Sigmoid colon (tissue), 7 donors: Measurements from ENCODE around the gene MCC. TPM values are rescaled to one million over a fixed set of nuclear protein-coding genes. Genes with fewer than 3 reads are reported as not detected.

Experiments used
- DNase-seq: peaks from one replicate; pipeline ENCODE4 v3.0.0-alpha.2; 2019
- H3K27ac ChIP-seq, 4 donors: fragments of 200-600 bp; sonication (generic); one replicate each; pipeline ENCODE4 v1.5.1; 2016 to 2019; ENCODE audit warnings: mild to moderate bottlenecking in 1 of 4
- H3K27me3 ChIP-seq, 3 donors: fragments of 200-600 bp; sonication (generic); one replicate each; pipeline ENCODE4 v1.5.1; 2019; ENCODE audit warnings: mild to moderate bottlenecking in 1 of 3
- H3K36me3 ChIP-seq, 4 donors: fragments of 200-600 bp; sonication (generic); one replicate each; pipeline ENCODE4 v1.5.1; 2016 to 2019
- H3K4me1 ChIP-seq, 4 donors: fragments of 200-600 bp; sonication (generic); one replicate each; pipeline ENCODE4 v1.5.1; 2017 to 2019
- H3K4me3 ChIP-seq, 4 donors: fragments of 200-600 bp; sonication (generic); one replicate each; pipeline ENCODE4 v1.5.1; 2017 to 2019; ENCODE audit warnings: mild to moderate bottlenecking in 2 of 4, moderate library complexity in 1 of 4
- H3K9me3 ChIP-seq, 4 donors: fragments of 200-600 bp in 3 of 4; sonication (generic) in 3 of 4; one replicate each; pipeline versions ENCODE4 v1.5.1 to v1.6.1; 2013 to 2019
- EP300 ChIP-seq, 4 donors: sonication (generic); formaldehyde crosslinking; IDR thresholded peaks; one replicate each; pipeline ENCODE4 v1.6.1; 2017; ENCODE audit warnings: antibody characterized with exemption in 4 of 4
- POLR2A ChIP-seq, 2 donors: fragments of 450-650 bp; IDR thresholded peaks; one replicate each; pipeline ENCODE4 v1.6.1; 2016; ENCODE audit warnings: antibody characterized with exemption in 2 of 2, mild to moderate bottlenecking in 2 of 2, moderate library complexity in 2 of 2
- POLR2AphosphoS5 ChIP-seq, 4 donors: sonication (generic); formaldehyde crosslinking; IDR thresholded peaks; one replicate each; pipeline ENCODE4 v1.6.1; 2017; ENCODE audit warnings: antibody characterized with exemption in 4 of 4
- WGBS, 2 donors: extraction: QIAGEN DNeasy Blood & Tissue Kit; methylation state at CpG; one replicate each; pipeline ENCODE4 v1.1.7; 2013; 5-methylcytosine and 5-hydroxymethylcytosine counted together
- intact Hi-C: fragments of 100-400 bp; cut with DNase I; formaldehyde crosslinking; loops from one replicate; pipeline ENCODE4 v1.15.1; 2023
- polyA plus RNA-seq, 3 donors: library from polyadenylated mRNA; stranded (reverse); fragments of 200-250 nt; gene quantifications; one replicate each; pipeline ENCODE4 v1.2.3, GENCODE V29; 2013
- total RNA-seq, 4 donors: library from RNA; depleted of rRNA; stranded (reverse); fragments of >200 nt; gene quantifications; one replicate each; pipeline ENCODE4 v1.1.0, GENCODE V29; 2016
- TF ChIP-seq, protein P1 (sequence below), 4 experiments: fragments of 450-650 bp in 3 of 4; fragments of 200-600 bp in 1 of 4; IDR thresholded peaks; one replicate each; pipeline ENCODE4 v1.5.1; 2016 to 2019; ENCODE audit warnings: antibody characterized with exemption in 4 of 4, mild to moderate bottlenecking in 3 of 4, moderate library complexity in 2 of 4
- donor health status: healthy with polysubstance abuse.
- donor health status: Bipolar disorder and iron deficiency.
- donor health status: healthy.

Gene MCC
- total and polyA plus RNA-seq, 7 donors: 0.69 to 14.0 (median 9.1) TPM

DNA sequence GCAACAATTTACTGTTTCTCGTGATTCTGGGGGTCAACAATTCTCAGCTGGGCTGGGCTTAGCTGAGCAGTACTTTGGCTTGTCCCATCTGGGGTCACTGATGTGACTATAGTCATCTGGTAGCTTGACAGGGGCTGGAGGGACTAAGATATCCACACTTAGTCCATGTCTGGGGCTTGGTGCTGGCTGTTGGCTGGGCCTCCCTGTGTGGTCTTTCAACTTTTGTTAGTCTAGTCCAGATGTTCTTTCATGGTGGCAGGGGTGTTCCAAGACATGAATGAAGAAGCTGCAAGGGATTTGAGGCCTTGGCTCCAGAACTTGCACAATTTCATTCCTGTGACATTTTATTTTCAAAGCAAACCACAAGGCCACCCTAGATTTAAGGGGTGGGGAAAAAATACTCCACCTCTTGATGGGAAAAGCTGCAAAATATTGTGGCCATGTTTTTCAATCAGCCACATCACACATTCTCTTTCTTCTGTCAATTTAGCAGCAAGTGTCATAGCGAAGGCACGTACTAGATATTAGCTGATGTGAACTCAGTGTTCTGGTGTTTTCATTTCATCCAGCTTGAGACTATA is 112.7 kb downstream of the MCC start:
- Histone ChIP-seq H3K27me3 (no peaks in the 10 kb centered on the region), H3K4me3 (no peak overlapping the region), H3K9me3 (no peaks in the 10 kb centered on the region), H3K27ac (no peak overlapping the region), H3K4me1 (peaks cover 0 to 24% (median 8%) of the 10 kb centered on the region in 4 donors), H3K36me3 (no peaks in the 10 kb centered on the region)
- intact Hi-C loops: loop anchor here (1.0 to 5.0 kb wide), 2 partner anchors 7 to 232 kb away; no protein-coding TSS in a partner anchor
- WGBS, 2 donors: 83 to 88% methylated on average over 3 of the region's 3 CpGs
- TF ChIP-seq EP300 (IDR thresholded peaks at IDR 0.05) (no peak), POLR2AphosphoS5 (IDR thresholded peaks at IDR 0.05) (no peak), POLR2A (IDR thresholded peaks at IDR 0.05) (no peak)
- TF ChIP-seq, protein P1, sequence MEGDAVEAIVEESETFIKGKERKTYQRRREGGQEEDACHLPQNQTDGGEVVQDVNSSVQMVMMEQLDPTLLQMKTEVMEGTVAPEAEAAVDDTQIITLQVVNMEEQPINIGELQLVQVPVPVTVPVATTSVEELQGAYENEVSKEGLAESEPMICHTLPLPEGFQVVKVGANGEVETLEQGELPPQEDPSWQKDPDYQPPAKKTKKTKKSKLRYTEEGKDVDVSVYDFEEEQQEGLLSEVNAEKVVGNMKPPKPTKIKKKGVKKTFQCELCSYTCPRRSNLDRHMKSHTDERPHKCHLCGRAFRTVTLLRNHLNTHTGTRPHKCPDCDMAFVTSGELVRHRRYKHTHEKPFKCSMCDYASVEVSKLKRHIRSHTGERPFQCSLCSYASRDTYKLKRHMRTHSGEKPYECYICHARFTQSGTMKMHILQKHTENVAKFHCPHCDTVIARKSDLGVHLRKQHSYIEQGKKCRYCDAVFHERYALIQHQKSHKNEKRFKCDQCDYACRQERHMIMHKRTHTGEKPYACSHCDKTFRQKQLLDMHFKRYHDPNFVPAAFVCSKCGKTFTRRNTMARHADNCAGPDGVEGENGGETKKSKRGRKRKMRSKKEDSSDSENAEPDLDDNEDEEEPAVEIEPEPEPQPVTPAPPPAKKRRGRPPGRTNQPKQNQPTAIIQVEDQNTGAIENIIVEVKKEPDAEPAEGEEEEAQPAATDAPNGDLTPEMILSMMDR (IDR thresholded peaks at IDR 0.05): no peak
- DNase-seq: no peak

DNA sequence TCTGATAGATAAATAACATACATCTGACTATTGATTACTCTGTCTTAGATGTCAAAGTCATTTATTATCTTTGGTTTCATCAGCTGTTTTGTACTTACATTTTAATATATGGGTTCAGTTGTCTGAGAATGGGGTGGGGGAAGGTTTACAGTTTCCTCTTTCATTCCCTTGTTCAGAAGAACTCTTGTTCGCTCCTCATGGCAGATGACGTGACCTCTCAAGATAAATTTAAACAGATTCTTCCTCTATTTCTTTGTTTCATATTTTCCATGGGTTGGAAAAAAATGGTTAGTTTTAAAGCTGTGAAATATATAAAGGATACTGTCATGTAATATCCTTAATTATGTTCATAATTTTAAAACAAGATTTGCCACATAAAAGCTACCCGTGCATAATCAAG is 114.8 kb downstream of the MCC start:
- intact Hi-C loops: no loop called here
- 69 to 81% methylated on average over 3 of the region's 3 CpGs for WGBS, 2 donors

DNA sequence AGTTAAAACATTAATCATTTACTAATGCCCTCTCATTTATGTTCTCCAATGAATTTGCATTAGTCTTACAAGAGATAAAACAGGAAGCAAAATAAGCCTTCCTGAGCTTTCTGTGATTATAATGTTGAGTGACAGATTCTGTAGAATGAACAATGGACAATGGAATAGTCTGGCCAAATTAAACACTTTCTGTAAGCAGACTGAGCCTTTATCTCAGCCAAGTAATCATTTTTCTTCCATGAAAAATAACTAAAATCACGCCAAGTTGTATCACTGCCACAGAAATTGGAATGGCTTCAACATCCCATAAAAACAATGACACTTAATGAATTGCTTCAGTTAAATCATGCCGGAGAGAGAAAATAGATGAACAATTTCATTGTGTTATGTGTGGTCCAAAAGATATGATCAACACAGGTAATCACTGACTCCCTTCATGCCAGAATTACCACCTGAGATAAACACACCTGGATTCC is 116.5 kb downstream of the MCC start:
- H3K27me3 ChIP-seq: no peaks in the 10 kb centered on the region
- no peak for DNase-seq
- WGBS, 2 donors: 9 to 53% methylated on average over 2 of the region's 2 CpGs
- intact Hi-C loops: no loop called here
- no peak overlapping the region for H3K27ac ChIP-seq
- no peaks in the 10 kb centered on the region for H3K9me3 ChIP-seq
- H3K4me1 ChIP-seq: peaks cover 0 to 11% (median 5%) of the 10 kb centered on the region in 4 donors
- TF ChIP-seq EP300 (IDR thresholded peaks at IDR 0.05) (no peak), POLR2AphosphoS5 (IDR thresholded peaks at IDR 0.05) (no peak), POLR2A (IDR thresholded peaks at IDR 0.05) (no peak)
- TF ChIP-seq, protein P1 (IDR thresholded peaks at IDR 0.05): no peak
- H3K4me3 ChIP-seq: no peak overlapping the region
- H3K36me3 ChIP-seq: no peaks in the 10 kb centered on the region

More for the DNA sequence above, 114.8 kb downstream of the MCC start:
- Histone ChIP-seq H3K4me3 (no peak overlapping the region), H3K27me3 (no peaks in the 10 kb centered on the region), H3K36me3 (no peaks in the 10 kb centered on the region), H3K27ac (no peak overlapping the region), H3K4me1 (peaks cover 0 to 11% (median 5%) of the 10 kb centered on the region in 4 donors), H3K9me3 (no peaks in the 10 kb centered on the region)
- TF ChIP-seq POLR2AphosphoS5 (IDR thresholded peaks at IDR 0.05) (no peak), POLR2A (IDR thresholded peaks at IDR 0.05) (no peak), EP300 (IDR thresholded peaks at IDR 0.05) (no peak)
- TF ChIP-seq, protein P1 (IDR thresholded peaks at IDR 0.05): no peak
- DNase-seq: no peak

DNA sequence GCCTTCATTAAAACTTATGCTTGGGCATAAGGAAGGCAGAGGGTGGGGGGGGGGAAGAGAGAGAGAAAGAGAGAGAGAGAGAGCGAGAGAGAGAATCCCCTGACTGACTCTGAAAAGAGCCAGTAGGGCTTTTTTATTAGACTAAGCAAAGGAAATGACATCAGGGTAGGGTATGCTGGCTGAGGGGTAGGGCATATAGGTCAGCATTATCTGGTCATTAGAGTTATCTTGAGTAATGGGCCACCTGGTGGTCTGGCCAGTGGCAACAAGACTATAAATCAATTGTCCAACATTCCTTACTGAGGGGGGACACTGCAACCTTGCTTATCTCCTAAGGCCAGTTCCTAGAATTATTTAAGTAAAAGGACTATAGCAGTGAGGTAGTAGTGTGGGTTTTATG is 120.7 kb downstream of the MCC start:
- no peaks in the 10 kb centered on the region for H3K36me3 ChIP-seq

More for the DNA sequence above, 120.7 kb downstream of the MCC start:
- H3K4me1 ChIP-seq: peaks cover 0 to 11% (median 5%) of the 10 kb centered on the region in 4 donors
- TF ChIP-seq, protein P1 (IDR thresholded peaks at IDR 0.05): no peak
- TF ChIP-seq EP300 (IDR thresholded peaks at IDR 0.05) (no peak), POLR2AphosphoS5 (IDR thresholded peaks at IDR 0.05) (no peak), POLR2A (IDR thresholded peaks at IDR 0.05) (no peak)
- H3K27me3 ChIP-seq: no peaks in the 10 kb centered on the region
- intact Hi-C loops: no loop called here
- H3K27ac ChIP-seq: no peak overlapping the region
- H3K4me3 ChIP-seq: no peak overlapping the region
- 87 to 93% methylated on average over 1 of the region's 1 CpG for WGBS, 2 donors
- peaks cover 0 to 6% (median 0%) of the 10 kb centered on the region in 4 donors for H3K9me3 ChIP-seq
- no peak for DNase-seq
